Stimulated activated CD8-positive, alpha-beta memory T cell treated with anti-CD3 and anti-CD28 coated beads, Interleukin-4, amount 100 ng/mL, for 48 hours (primary cell): ENCODE results near the gene MZT2B.
"Not testable (repeated sequence)": the region's sequence is repeated elsewhere in the genome, so short reads cannot be mapped to it uniquely, and the experiment has no call there.

Experiments used
- DNase-seq: peaks from one replicate; pipeline ENCODE4 v3.0.0-alpha.2; 2020

MZT2B gene

DNA sequence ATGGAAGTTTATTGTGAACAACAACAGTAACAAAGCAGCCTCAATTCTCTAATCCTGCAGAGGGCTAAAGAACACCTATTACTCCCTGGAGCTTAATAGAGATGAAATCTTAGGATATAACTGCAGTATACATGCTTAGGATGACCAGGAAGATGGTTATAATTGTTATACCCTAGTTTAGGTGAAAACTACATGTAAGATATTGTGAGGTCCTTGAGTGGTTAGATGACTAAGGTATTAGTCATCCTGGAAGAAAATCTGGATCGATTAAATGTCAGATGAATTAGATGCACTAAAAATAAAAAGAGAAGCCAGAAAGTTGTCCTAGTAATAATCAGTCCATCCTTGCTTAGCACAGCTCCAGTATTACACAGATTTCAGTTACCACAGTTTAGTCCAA lies 38.4 kb downstream of the MZT2B start:
- not testable (repeated sequence) for DNase-seq

GRCh38 chr2:130222523-130222922 lies 40.5 kb downstream of the MZT2B start:
- not testable (repeated sequence) for DNase-seq

GRCh38 chr2:130228005-130228404 lies 45.9 kb downstream of the MZT2B start:
- DNase-seq = not testable (repeated sequence)

- DNase-seq = not testable (repeated sequence)
Measured at GRCh38 chr2:130228467-130229160, 46.6 kb downstream of the MZT2B start.

- peak; percentile 42 for DNase-seq
Measured at GRCh38 chr2:130229161-130229510, 47.1 kb downstream of the MZT2B start.

DNA sequence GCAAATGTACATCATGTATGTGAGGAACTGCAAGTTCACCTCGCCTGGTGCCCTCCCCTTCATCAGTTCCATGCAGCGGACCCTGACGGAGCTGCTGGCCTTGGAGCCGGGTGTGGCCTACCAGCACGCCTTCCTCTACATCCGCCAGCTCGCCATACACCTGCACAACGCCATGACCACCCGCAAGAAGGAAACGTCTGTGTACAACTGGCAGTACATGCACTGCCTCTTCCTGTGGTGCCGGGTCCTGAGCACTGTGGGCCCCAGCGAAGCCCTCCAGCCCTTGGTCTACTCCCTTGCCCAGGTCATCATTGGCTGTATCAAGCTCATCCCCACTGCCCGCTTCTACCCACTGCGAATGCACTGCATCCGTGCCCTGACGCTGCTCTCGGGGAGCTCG lies 48.3 kb downstream of the MZT2B start:
- DNase-seq = not testable (repeated sequence)

GRCh38 chr2:130230907-130231306 lies 48.8 kb downstream of the MZT2B start:
- DNase-seq = not testable (repeated sequence)

DNA sequence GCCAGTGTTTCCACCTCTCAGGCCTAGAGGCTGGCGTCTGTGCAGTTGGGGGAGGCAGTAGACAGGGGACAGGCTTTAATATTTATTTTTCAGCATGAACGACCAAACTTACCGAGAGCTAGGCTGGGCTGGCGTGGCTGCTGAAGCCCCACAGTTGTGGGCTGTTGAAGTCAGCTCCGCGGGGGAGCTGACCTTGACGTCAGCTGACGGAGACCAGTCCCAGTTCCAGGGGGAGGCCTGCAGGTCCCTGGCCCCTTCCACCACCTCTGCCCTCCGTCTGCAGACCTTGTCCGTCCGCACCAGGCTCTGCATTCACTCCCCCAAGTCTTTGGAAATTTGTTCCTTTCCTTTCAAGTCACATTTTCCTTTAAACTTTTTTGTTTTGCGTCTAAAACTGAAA lies 49.6 kb downstream of the MZT2B start:
- DNase-seq = no peak

- DNase-seq = not testable (repeated sequence)
Measured at GRCh38 chr2:130233066-130233465, 51.0 kb downstream of the MZT2B start.

- not testable (repeated sequence) for DNase-seq
Measured at GRCh38 chr2:130239581-130239980, 57.5 kb downstream of the MZT2B start.
